CD14-positive monocyte (primary cell): ENCODE measurements around the gene RNF187. TPM values are rescaled to one million over a fixed set of nuclear protein-coding genes. Genes with fewer than 3 reads are reported as not detected.
A peak's percentile ranks its signal among the peaks of the same experiment; 100 is the strongest.

Source experiments
- DNase-seq, 3 donors: peaks; one replicate each; pipeline ENCODE4 v3.0.0-alpha.2; 2011 to 2022
- H2AFZ ChIP-seq: 2 replicates; pipeline ENCODE4 v1.6.0; 2012; ENCODE audit warnings: mild to moderate bottlenecking, low read depth, low read length, inconsistent platforms; ENCODE audit not compliant: insufficient read depth, poor library complexity, severe bottlenecking
- H3K27ac ChIP-seq, 2 donors: 1 replicate in 1 of 2; 2 replicates in 1 of 2; pipeline ENCODE4 v1.5.1; 2012 to 2013; ENCODE audit warnings: low read length in 2 of 2, control low read depth in 1 of 2, inconsistent platforms in 1 of 2, low read depth in 1 of 2, mild to moderate bottlenecking in 1 of 2
- H3K27me3 ChIP-seq, 2 donors: one replicate each; pipeline versions ENCODE4 v1.6.0 to v1.6.1; 2011 to 2013; ENCODE audit warnings: low read length in 2 of 2; ENCODE audit not compliant: control insufficient read depth in 2 of 2, insufficient read depth in 2 of 2
- H3K36me3 ChIP-seq, 2 donors: replicated peaks in 1 of 2; 1 replicate in 1 of 2; 2 replicates in 1 of 2; pipeline versions ENCODE4 v1.5.1 to v1.6.1; 2012 to 2013; ENCODE audit warnings: low read length in 2 of 2, control low read depth in 1 of 2, inconsistent platforms in 1 of 2, mild to moderate bottlenecking in 1 of 2; ENCODE audit not compliant: insufficient read depth in 2 of 2, control insufficient read depth in 1 of 2
- H3K4me1 ChIP-seq, 2 donors: 1 replicate in 1 of 2; 2 replicates in 1 of 2; pipeline versions ENCODE4 v1.5.1 to v1.6.1; 2012 to 2013; ENCODE audit warnings: low read length in 2 of 2, control low read depth in 1 of 2, inconsistent platforms in 1 of 2, mild to moderate bottlenecking in 1 of 2, moderate library complexity in 1 of 2; ENCODE audit not compliant: insufficient read depth in 2 of 2, control insufficient read depth in 1 of 2
- H3K4me2 ChIP-seq: replicated peaks from 2 replicates; pipeline ENCODE3; 2012; ENCODE audit warnings: low read length, moderate library complexity, mild to moderate bottlenecking; ENCODE audit not compliant: poor library complexity, severe bottlenecking; ENCODE audit errors: extremely low read depth
- H3K4me3 ChIP-seq, 3 experiments: fragments of 200-600 bp in 1 of 3; sonication (generic) in 1 of 3; replicated peaks in 1 of 3; 1 replicate in 2 of 3; 2 replicates in 1 of 3; pipeline ENCODE4 v1.5.1; 2011 to 2013; ENCODE audit warnings: low read length in 3 of 3, mild to moderate bottlenecking in 3 of 3, control low read depth in 2 of 3, low read depth in 2 of 3, inconsistent platforms in 1 of 3, moderate library complexity in 1 of 3
- H3K79me2 ChIP-seq: 2 replicates; pipeline ENCODE4 v1.6.0; 2012; ENCODE audit warnings: mild to moderate bottlenecking, control low read depth, inconsistent platforms, low read length, moderate library complexity; ENCODE audit not compliant: insufficient read depth
- H3K9ac ChIP-seq: 2 replicates; pipeline ENCODE4 v1.6.0; 2017; ENCODE audit warnings: low read length, mild to moderate bottlenecking; ENCODE audit not compliant: insufficient read depth, poor library complexity, severe bottlenecking
- H3K9me3 ChIP-seq, 2 donors: replicated peaks in 1 of 2; 1 replicate in 1 of 2; 2 replicates in 1 of 2; pipeline versions ENCODE4 v1.5.1 to v1.6.1; 2012 to 2013; ENCODE audit warnings: low read length in 2 of 2, control low read depth in 1 of 2; ENCODE audit not compliant: control insufficient read depth in 1 of 2, insufficient read depth in 1 of 2
- H4K20me1 ChIP-seq: 2 replicates; pipeline ENCODE4 v1.6.0; 2012; ENCODE audit warnings: mild to moderate bottlenecking, low read length, control low read depth, moderate library complexity; ENCODE audit not compliant: insufficient read depth
- H3K27ac Mint-ChIP-seq, 7 donors: one replicate each; pipeline ENCODE4 v1.8.0; 2020; ENCODE audit warnings: mild to moderate bottlenecking in 7 of 7, mixed read lengths in 7 of 7, moderate library complexity in 6 of 7, inconsistent platforms in 2 of 7
- H3K27me3 Mint-ChIP-seq, 3 donors: one replicate each; pipeline ENCODE4 v1.8.0; 2021 to 2022; ENCODE audit warnings: low read depth in 3 of 3, mild to moderate bottlenecking in 3 of 3, mixed read lengths in 3 of 3, moderate library complexity in 3 of 3, inconsistent platforms in 1 of 3
- H3K36me3 Mint-ChIP-seq, 2 donors: one replicate each; pipeline ENCODE4 v1.8.0; 2020; ENCODE audit warnings: mixed read lengths in 2 of 2, inconsistent platforms in 1 of 2, mild to moderate bottlenecking in 1 of 2
- H3K4me1 Mint-ChIP-seq: one replicate; pipeline ENCODE4 v1.8.0; 2020; ENCODE audit warnings: mild to moderate bottlenecking, mixed read lengths
- H3K4me3 Mint-ChIP-seq, 2 donors: one replicate each; pipeline ENCODE4 v1.8.0; 2020; ENCODE audit warnings: mild to moderate bottlenecking in 2 of 2, mixed read lengths in 2 of 2, moderate library complexity in 1 of 2
- H3K9me3 Mint-ChIP-seq, 7 donors: one replicate each; pipeline ENCODE4 v1.8.0; 2020 to 2022; ENCODE audit warnings: mixed read lengths in 7 of 7, mild to moderate bottlenecking in 6 of 7, moderate library complexity in 6 of 7, inconsistent platforms in 2 of 7
- CTCF ChIP-seq: fragments of 200-600 bp; IDR thresholded peaks from one replicate; pipeline ENCODE4 v1.8.0; 2022; ENCODE audit warnings: antibody characterized with exemption, mild to moderate bottlenecking
- WGBS: methylation state at CpG from one replicate; pipeline ENCODE4 v1.1.5; 2013; ENCODE audit warnings: missing lambda C conversion rate; ENCODE audit not compliant: insufficient coverage; 5-methylcytosine and 5-hydroxymethylcytosine counted together
- intact Hi-C, 2 donors: fragments of 100-400 bp; cut with micrococcal nuclease; formaldehyde crosslinking; loops; one replicate each; pipeline versions ENCODE4 v1.15.0 to v1.15.1; 2023
- polyA plus RNA-seq, 3 donors: library from polyadenylated mRNA; depleted of rRNA in 1 of 3; unstranded in 2 of 3; stranded (reverse) in 1 of 3; fragments of 300-500 nt in 2 of 3; fragments of >200 nt in 1 of 3; fragmentation: Illumina TruSeq in 2 of 3; gene quantifications; 1 replicate in 2 of 3; 2 replicates in 1 of 3; pipeline ENCODE4 v1.2.3, GENCODE V29; 2012 to 2021

RNF187 gene
- polyA plus RNA-seq, 3 donors: 5.9 to 27.6 (median 24.6) TPM

DNA sequence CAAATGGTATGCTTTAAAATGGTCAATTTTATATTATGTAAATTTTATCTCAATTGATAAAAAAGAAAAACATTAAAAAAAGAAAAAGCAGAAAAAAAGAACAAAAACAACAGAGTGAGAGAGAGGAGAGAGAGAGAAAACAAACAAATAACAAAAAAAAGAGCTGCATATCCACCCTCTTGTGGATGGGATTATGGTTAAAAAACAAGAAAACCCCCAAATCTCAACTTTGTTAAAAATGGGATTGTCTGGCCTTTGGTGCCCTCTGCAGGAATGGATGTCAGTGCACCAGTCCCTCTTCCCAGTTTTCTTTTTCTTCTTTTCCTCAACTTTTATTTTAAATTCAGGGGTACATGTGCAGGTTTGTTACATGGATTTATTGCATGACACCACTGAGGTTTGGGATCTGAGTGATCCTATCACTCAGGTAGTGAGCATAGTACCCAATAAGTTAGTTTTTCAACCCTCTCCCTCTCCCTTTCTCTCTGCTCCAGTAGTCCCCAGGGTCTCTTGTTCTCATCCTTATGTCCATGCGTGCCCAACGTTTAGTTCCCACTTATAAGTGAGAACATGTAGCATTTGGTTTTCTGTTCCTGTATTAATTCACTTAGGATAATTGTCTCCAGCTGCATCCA lies 28.1 kb downstream of the RNF187 start:
- no peak overlapping the region for H3K27ac Mint-ChIP-seq
- no peaks in the 10 kb centered on the region for H3K36me3 ChIP-seq
- peak; percentile 89 for TF ChIP-seq CTCF
- peaks cover 14% of the 10 kb centered on the region for H3K4me1 Mint-ChIP-seq
- no peak overlapping the region for H3K27ac ChIP-seq
- no peak overlapping the region for H3K4me2 ChIP-seq
- H3K79me2 ChIP-seq: no peaks in the 10 kb centered on the region
- no peak overlapping the region for H2AFZ ChIP-seq
- no peak overlapping the region for H3K4me3 ChIP-seq
- peak overlapping the region in 1 of 2 donors; percentile 74 for H3K4me3 Mint-ChIP-seq
- no CpG with 5 or more reads among the region's 2 CpGs for WGBS
- peaks cover 35 to 48% (median 47%) of the 10 kb centered on the region in 3 donors for H3K27me3 Mint-ChIP-seq
- intact Hi-C loops: loop anchor here in 1 of 2 donors (5.0 kb wide), 1 partner anchor 303 kb away; no protein-coding TSS in a partner anchor
- no peaks in the 10 kb centered on the region for H3K9me3 ChIP-seq
- peaks cover 4 to 17% of the 10 kb centered on the region in 2 donors for H3K4me1 ChIP-seq
- H3K36me3 Mint-ChIP-seq: no peaks in the 10 kb centered on the region
- peaks cover 0 to 3% (median 0%) of the 10 kb centered on the region in 7 donors for H3K9me3 Mint-ChIP-seq
- no peaks in the 10 kb centered on the region for H4K20me1 ChIP-seq
- DNase-seq: peak; percentile 25 to 47 (median 36)
- H3K9ac ChIP-seq: no peak overlapping the region
- peaks cover 10 to 21% of the 10 kb centered on the region in 2 donors for H3K27me3 ChIP-seq

DNA sequence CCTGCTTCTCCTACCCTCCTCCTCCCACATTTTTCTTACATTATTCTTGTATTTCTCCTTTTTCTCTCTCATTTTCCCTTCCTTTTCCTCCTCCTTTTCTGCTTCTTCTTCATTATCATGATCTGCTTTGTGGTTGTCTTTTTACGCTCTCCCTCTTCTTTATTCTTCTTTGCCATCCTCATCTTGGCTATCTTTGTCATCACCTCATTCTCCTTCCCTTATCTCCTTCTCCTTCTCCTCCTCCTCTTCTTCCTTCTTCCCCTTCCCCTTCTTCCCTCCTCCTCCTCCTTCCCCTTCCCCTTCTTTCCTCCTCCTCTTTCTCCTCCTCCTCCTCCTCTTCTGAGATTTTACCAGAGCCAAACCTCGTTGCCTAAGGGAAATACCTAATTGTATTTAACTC lies 30.5 kb downstream of the RNF187 start:
- Histone ChIP-seq H3K4me1 (peaks cover 4 to 17% of the 10 kb centered on the region in 2 donors), H3K9me3 (no peaks in the 10 kb centered on the region), H3K4me2 (no peak overlapping the region), H3K36me3 (no peaks in the 10 kb centered on the region), H3K27me3 (peaks cover 10 to 18% of the 10 kb centered on the region in 2 donors), H4K20me1 (no peaks in the 10 kb centered on the region), H2AFZ (no peak overlapping the region), H3K79me2 (no peaks in the 10 kb centered on the region), H3K4me3 (no peak overlapping the region), H3K27ac (no peak overlapping the region), H3K9ac (no peak overlapping the region)
- Mint-ChIP-seq H3K36me3 (no peaks in the 10 kb centered on the region), H3K9me3 (peaks cover 0 to 6% (median 3%) of the 10 kb centered on the region in 7 donors), H3K4me1 (peaks cover 14% of the 10 kb centered on the region), H3K4me3 (no peak overlapping the region), H3K27me3 (peaks cover 28 to 43% (median 39%) of the 10 kb centered on the region in 3 donors), H3K27ac (no peak overlapping the region)
- no peak for TF ChIP-seq CTCF
- WGBS: 83% methylated on average over 1 of the region's 2 CpGs
- no peak for DNase-seq
- intact Hi-C loops: loop anchor here in 1 of 2 donors (5.0 kb wide), 1 partner anchor 305 kb away; no protein-coding TSS in a partner anchor
